ENCODE data around the gene BCL7C. TPM values are rescaled to one million over a fixed set of nuclear protein-coding genes. Genes with fewer than 3 reads are reported as not detected.
"Not testable (repeated sequence)": the region's sequence is repeated elsewhere in the genome, so short reads cannot be mapped to it uniquely, and the experiment has no call there.

Gene BCL7C
- polyA plus RNA-seq (2013): 19.0 TPM

GRCh38 chr16:30893744-30894539 is at the start of gene BCL7C:
Gene BCL7C (minus strand): TSS chr16:30894077. CDS start chr16:30893944, 133 bp downstream.
- Histone ChIP-seq H3K27ac (ENCODE audit: insufficient read depth in 1 of 2, low read depth in 1 of 2, low read length in 2 of 2, poor library complexity in 1 of 2, severe bottlenecking in 2 of 2) (peak within 1 kb of the TSS; percentile 25 to 84), H3K4me1 (ENCODE audit: control extremely low read depth in 1 of 4, control insufficient read depth in 4 of 4, insufficient read depth in 4 of 4, low read length in 3 of 4) (peaks cover 3 to 42% (median 36%) of the 10 kb centered on the region in 4 experiments), H3K27me3 (replicated peaks in 2 of 5; ENCODE audit: control insufficient read depth in 4 of 5, insufficient read depth in 5 of 5, low read length in 4 of 5) (no peaks in the 10 kb centered on the region), H3K9me3 (ENCODE audit: control extremely low read depth in 1 of 5, control insufficient read depth in 4 of 5, insufficient read depth in 2 of 5, low read depth in 1 of 5, low read length in 4 of 5) (no peaks in the 10 kb centered on the region), H3K4me3 (ENCODE audit: control insufficient read depth in 1 of 7, extremely low read depth in 1 of 7, insufficient read depth in 4 of 7, low read depth in 2 of 7, low read length in 6 of 7) (peak within 1 kb of the TSS; percentile 69 to 93 (median 84)), H3K36me3 (ENCODE audit: control insufficient read depth in 4 of 4, insufficient read depth in 4 of 4, low read length in 3 of 4) (peaks cover 2 to 13% (median 3%) of the 10 kb centered on the region in 4 experiments)
- peak; percentile 82 to 88 (median 82) for DNase-seq
- 2% methylated on average over 35 of the region's 97 CpGs for WGBS (ENCODE audit: insufficient coverage)
- CTCF ChIA-PET: interaction anchor here (0.8 to 2.7 kb wide), 5 partner anchors 8 to 49 kb away, joined by 3 to 11 read pairs (median 5); no protein-coding TSS in a partner anchor
- POLR2A ChIA-PET: no interaction called here

- H3K27me3 ChIP-seq (replicated peaks in 2 of 5; ENCODE audit: control insufficient read depth in 4 of 5, insufficient read depth in 5 of 5, low read length in 4 of 5): no peaks in the 10 kb centered on the region
- no peak for DNase-seq
- no peaks in the 10 kb centered on the region for H3K9me3 ChIP-seq (ENCODE audit: control extremely low read depth in 1 of 5, control insufficient read depth in 4 of 5, insufficient read depth in 2 of 5, low read depth in 1 of 5, low read length in 4 of 5)
- H3K4me3 ChIP-seq (ENCODE audit: control insufficient read depth in 1 of 7, extremely low read depth in 1 of 7, insufficient read depth in 4 of 7, low read depth in 2 of 7, low read length in 6 of 7): peak overlapping the region in 1 of 7 experiments; percentile 48
- 94% methylated on average over 3 of the region's 4 CpGs for WGBS (ENCODE audit: insufficient coverage)
- POLR2A ChIA-PET: no interaction called here
- CTCF ChIA-PET: interaction anchor here (0.8 to 11.2 kb wide), 15 partner anchors 8 to 219 kb away, joined by 3 to 98 read pairs (median 4); partner anchors contain the start of gene FBXL19
- H3K4me1 ChIP-seq (ENCODE audit: control extremely low read depth in 1 of 4, control insufficient read depth in 4 of 4, insufficient read depth in 4 of 4, low read length in 3 of 4): peaks cover 0 to 23% (median 16%) of the 10 kb centered on the region in 4 experiments
- peaks cover 0 to 50% (median 31%) of the 10 kb centered on the region in 4 experiments for H3K36me3 ChIP-seq (ENCODE audit: control insufficient read depth in 4 of 4, insufficient read depth in 4 of 4, low read length in 3 of 4)
- H3K27ac ChIP-seq (ENCODE audit: insufficient read depth in 1 of 2, low read depth in 1 of 2, low read length in 2 of 2, poor library complexity in 1 of 2, severe bottlenecking in 2 of 2): peak overlapping the region in 1 of 2 experiments; percentile 40
These were observed 48.5 kb upstream of the BCL7C start for GRCh38 chr16:30942426-30942806.

- no peaks in the 10 kb centered on the region for H3K27me3 ChIP-seq (replicated peaks in 2 of 5; ENCODE audit: control insufficient read depth in 4 of 5, insufficient read depth in 5 of 5, low read length in 4 of 5)
- POLR2A ChIA-PET: no interaction called here
- WGBS (ENCODE audit: insufficient coverage): 23% methylated on average over 13 of the region's 15 CpGs
- peak overlapping the region in 1 of 2 experiments; percentile 40 for H3K27ac ChIP-seq (ENCODE audit: insufficient read depth in 1 of 2, low read depth in 1 of 2, low read length in 2 of 2, poor library complexity in 1 of 2, severe bottlenecking in 2 of 2)
- H3K4me1 ChIP-seq (ENCODE audit: control extremely low read depth in 1 of 4, control insufficient read depth in 4 of 4, insufficient read depth in 4 of 4, low read length in 3 of 4): peaks cover 0 to 27% (median 19%) of the 10 kb centered on the region in 4 experiments
- CTCF ChIA-PET: interaction anchor here (0.6 to 11.2 kb wide), 17 partner anchors 8 to 218 kb away, joined by 3 to 98 read pairs (median 4); partner anchors contain the start of gene FBXL19
- peak overlapping the region in 2 of 7 experiments; percentile 19 to 48 for H3K4me3 ChIP-seq (ENCODE audit: control insufficient read depth in 1 of 7, extremely low read depth in 1 of 7, insufficient read depth in 4 of 7, low read depth in 2 of 7, low read length in 6 of 7)
- DNase-seq: peak; percentile 65 to 72 (median 68)
- H3K36me3 ChIP-seq (ENCODE audit: control insufficient read depth in 4 of 4, insufficient read depth in 4 of 4, low read length in 3 of 4): peaks cover 0 to 50% (median 30%) of the 10 kb centered on the region in 4 experiments
- H3K9me3 ChIP-seq (ENCODE audit: control extremely low read depth in 1 of 5, control insufficient read depth in 4 of 5, insufficient read depth in 2 of 5, low read depth in 1 of 5, low read length in 4 of 5): no peaks in the 10 kb centered on the region
These were observed 47.9 kb upstream of the BCL7C start for GRCh38 chr16:30941600-30942425.

GRCh38 chr16:30939571-30939970 is 45.7 kb upstream of the BCL7C start:
- H3K27me3 ChIP-seq (replicated peaks in 2 of 5; ENCODE audit: control insufficient read depth in 4 of 5, insufficient read depth in 5 of 5, low read length in 4 of 5); POLR2A ChIA-PET; H3K9me3 ChIP-seq (ENCODE audit: control extremely low read depth in 1 of 5, control insufficient read depth in 4 of 5, insufficient read depth in 2 of 5, low read depth in 1 of 5, low read length in 4 of 5); DNase-seq; H3K4me3 ChIP-seq (ENCODE audit: control insufficient read depth in 1 of 7, extremely low read depth in 1 of 7, insufficient read depth in 4 of 7, low read depth in 2 of 7, low read length in 6 of 7); H3K27ac ChIP-seq (ENCODE audit: insufficient read depth in 1 of 2, low read depth in 1 of 2, low read length in 2 of 2, poor library complexity in 1 of 2, severe bottlenecking in 2 of 2): not testable (repeated sequence)
- WGBS (ENCODE audit: insufficient coverage): 100% methylated on average over 7 of the region's 8 CpGs
- CTCF ChIA-PET: interaction anchor here (1.0 to 11.2 kb wide), 4 partner anchors 10 to 100 kb away, joined by 3 to 98 read pairs (median 28); no protein-coding TSS in a partner anchor
- Histone ChIP-seq H3K36me3 (ENCODE audit: control insufficient read depth in 4 of 4, insufficient read depth in 4 of 4, low read length in 3 of 4) (peaks cover 1 to 44% (median 27%) of the 10 kb centered on the region in 4 experiments), H3K4me1 (ENCODE audit: control extremely low read depth in 1 of 4, control insufficient read depth in 4 of 4, insufficient read depth in 4 of 4, low read length in 3 of 4) (peaks cover 0 to 35% (median 30%) of the 10 kb centered on the region in 4 experiments)

GRCh38 chr16:30937692-30938091 is 43.8 kb upstream of the BCL7C start:
- 17% methylated on average over 3 of the region's 5 CpGs for WGBS (ENCODE audit: insufficient coverage)
- ChIA-PET CTCF (interaction anchor here (0.6 to 11.2 kb wide), 4 partner anchors 9 to 554 kb away, joined by 3 to 98 read pairs (median 32); partner anchors contain the start of gene ORAI3), POLR2A (no interaction called here)
- Histone ChIP-seq H3K4me3 (ENCODE audit: control insufficient read depth in 1 of 7, extremely low read depth in 1 of 7, insufficient read depth in 4 of 7, low read depth in 2 of 7, low read length in 6 of 7) (peak overlapping the region in 1 of 7 experiments; percentile 13), H3K9me3 (ENCODE audit: control extremely low read depth in 1 of 5, control insufficient read depth in 4 of 5, insufficient read depth in 2 of 5, low read depth in 1 of 5, low read length in 4 of 5) (no peaks in the 10 kb centered on the region), H3K36me3 (ENCODE audit: control insufficient read depth in 4 of 4, insufficient read depth in 4 of 4, low read length in 3 of 4) (peaks cover 2 to 33% (median 17%) of the 10 kb centered on the region in 4 experiments), H3K4me1 (ENCODE audit: control extremely low read depth in 1 of 4, control insufficient read depth in 4 of 4, insufficient read depth in 4 of 4, low read length in 3 of 4) (peaks cover 0 to 36% (median 32%) of the 10 kb centered on the region in 4 experiments), H3K27me3 (replicated peaks in 2 of 5; ENCODE audit: control insufficient read depth in 4 of 5, insufficient read depth in 5 of 5, low read length in 4 of 5) (no peaks in the 10 kb centered on the region), H3K27ac (ENCODE audit: insufficient read depth in 1 of 2, low read depth in 1 of 2, low read length in 2 of 2, poor library complexity in 1 of 2, severe bottlenecking in 2 of 2) (peak overlapping the region; percentile 11 to 13)
- peak in 1 of 3 donors; percentile 35 for DNase-seq

GRCh38 chr16:30934827-30935557 is 41.1 kb upstream of the BCL7C start:
- Histone ChIP-seq H3K27ac (ENCODE audit: insufficient read depth in 1 of 2, low read depth in 1 of 2, low read length in 2 of 2, poor library complexity in 1 of 2, severe bottlenecking in 2 of 2) (no peak overlapping the region), H3K4me1 (ENCODE audit: control extremely low read depth in 1 of 4, control insufficient read depth in 4 of 4, insufficient read depth in 4 of 4, low read length in 3 of 4) (peaks cover 0 to 24% (median 23%) of the 10 kb centered on the region in 4 experiments), H3K9me3 (ENCODE audit: control extremely low read depth in 1 of 5, control insufficient read depth in 4 of 5, insufficient read depth in 2 of 5, low read depth in 1 of 5, low read length in 4 of 5) (no peaks in the 10 kb centered on the region), H3K27me3 (replicated peaks in 2 of 5; ENCODE audit: control insufficient read depth in 4 of 5, insufficient read depth in 5 of 5, low read length in 4 of 5) (no peaks in the 10 kb centered on the region), H3K4me3 (ENCODE audit: control insufficient read depth in 1 of 7, extremely low read depth in 1 of 7, insufficient read depth in 4 of 7, low read depth in 2 of 7, low read length in 6 of 7) (no peak overlapping the region), H3K36me3 (ENCODE audit: control insufficient read depth in 4 of 4, insufficient read depth in 4 of 4, low read length in 3 of 4) (peaks cover 8 to 48% (median 26%) of the 10 kb centered on the region in 4 experiments)
- 43% methylated on average over 11 of the region's 12 CpGs for WGBS (ENCODE audit: insufficient coverage)
- DNase-seq: peak in 2 of 3 donors; percentile 58 to 68
- CTCF ChIA-PET: interaction anchor here (0.7 to 11.2 kb wide), 9 partner anchors 6 to 223 kb away, joined by 3 to 98 read pairs (median 3); partner anchors contain the start of gene VKORC1
- POLR2A ChIA-PET: no interaction called here
